GM20000 (cell line): ENCODE data around the gene PDRG1.

ENCODE experiments used
- DNase-seq: peaks from one replicate; pipeline ENCODE4 v3.0.0; 2012; ENCODE audit warnings: low spot score
- CTCF ChIP-seq: IDR thresholded peaks from 2 replicates; pipeline ENCODE4 v1.5.1; 2012; ENCODE audit warnings: mild to moderate bottlenecking, control low read depth; ENCODE audit errors: extremely low read depth, missing control alignments

The PDRG1 gene

DNA sequence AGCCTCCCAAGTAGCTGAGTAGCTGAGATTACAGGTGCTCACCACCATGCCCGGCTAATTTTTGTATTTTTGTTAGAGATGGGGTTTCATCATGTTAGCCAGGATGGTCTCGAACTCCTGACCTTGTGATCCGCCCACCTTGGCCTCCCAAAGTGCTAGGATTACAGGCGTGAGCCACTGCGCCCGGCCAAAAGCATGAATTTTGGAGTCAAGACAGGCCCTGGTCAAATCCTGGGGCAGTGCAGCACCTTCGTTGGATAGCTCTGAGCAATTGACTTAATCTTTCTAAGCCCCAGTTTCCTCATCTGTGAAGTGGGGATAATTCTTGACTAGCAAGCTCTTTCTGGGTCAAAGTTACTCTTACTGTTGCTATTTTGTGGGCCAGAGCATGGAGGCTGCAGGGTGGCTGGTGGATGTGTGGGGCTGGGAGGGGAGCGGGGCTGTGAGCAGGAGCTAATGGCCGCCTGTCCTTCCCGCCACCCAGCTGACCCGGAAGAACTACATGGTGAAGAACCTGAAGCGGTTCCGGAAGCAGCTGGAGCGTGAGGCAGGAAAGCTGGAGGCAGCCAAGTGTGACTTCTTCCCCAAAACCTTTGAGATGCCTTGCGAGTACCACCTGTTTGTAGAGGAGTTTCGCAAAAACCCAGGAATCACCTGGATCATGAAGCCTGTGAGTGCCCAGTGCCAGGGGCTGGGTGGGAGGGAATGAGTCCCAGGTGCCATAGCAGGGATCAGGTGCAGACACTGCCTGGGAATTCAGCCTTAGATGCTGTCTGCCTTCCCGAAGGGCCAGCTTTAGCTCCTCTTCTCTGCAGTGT is 42.4 kb downstream of the PDRG1 start:
- no peak for DNase-seq

GRCh38 chr20:31908424-31908823 is 43.4 kb downstream of the PDRG1 start:
- no peak for TF ChIP-seq CTCF
- DNase-seq: no peak

More for the DNA sequence above, 42.4 kb downstream of the PDRG1 start:
- TF ChIP-seq CTCF: no peak

GRCh38 chr20:31908016-31908415 is 43.8 kb downstream of the PDRG1 start:
- TF ChIP-seq CTCF: no peak
- no peak for DNase-seq

- no peak for TF ChIP-seq CTCF
- DNase-seq: no peak
Observed at GRCh38 chr20:31907046-31907445, 44.8 kb downstream of the PDRG1 start.

- no peak for TF ChIP-seq CTCF
- no peak for DNase-seq
Observed at GRCh38 chr20:31906001-31906400, 45.8 kb downstream of the PDRG1 start.

- no peak for TF ChIP-seq CTCF
- DNase-seq: no peak
Observed at GRCh38 chr20:31903627-31904386, 48.0 kb downstream of the PDRG1 start.

GRCh38 chr20:31901615-31902014 is 50.2 kb downstream of the PDRG1 start:
- no peak for TF ChIP-seq CTCF
- DNase-seq: no peak
